Activated CD4-positive, alpha-beta T cell treated with anti-CD3 and anti-CD28 coated beads, Interleukin-10, Interleukin-2, amounts not matched to agents 100 ng/mL and 50 ng/mL, durations not matched to agents 16 hours and 8 hours (primary cell): Measurements from ENCODE around the gene LILRB4.
"Not testable (repeated sequence)": the region's sequence is repeated elsewhere in the genome, so short reads cannot be mapped to it uniquely, and the experiment has no call there.

ENCODE experiments used
- DNase-seq: peaks from one replicate; pipeline ENCODE4 v3.0.0-alpha.2; 2020

LILRB4 gene

DNA sequence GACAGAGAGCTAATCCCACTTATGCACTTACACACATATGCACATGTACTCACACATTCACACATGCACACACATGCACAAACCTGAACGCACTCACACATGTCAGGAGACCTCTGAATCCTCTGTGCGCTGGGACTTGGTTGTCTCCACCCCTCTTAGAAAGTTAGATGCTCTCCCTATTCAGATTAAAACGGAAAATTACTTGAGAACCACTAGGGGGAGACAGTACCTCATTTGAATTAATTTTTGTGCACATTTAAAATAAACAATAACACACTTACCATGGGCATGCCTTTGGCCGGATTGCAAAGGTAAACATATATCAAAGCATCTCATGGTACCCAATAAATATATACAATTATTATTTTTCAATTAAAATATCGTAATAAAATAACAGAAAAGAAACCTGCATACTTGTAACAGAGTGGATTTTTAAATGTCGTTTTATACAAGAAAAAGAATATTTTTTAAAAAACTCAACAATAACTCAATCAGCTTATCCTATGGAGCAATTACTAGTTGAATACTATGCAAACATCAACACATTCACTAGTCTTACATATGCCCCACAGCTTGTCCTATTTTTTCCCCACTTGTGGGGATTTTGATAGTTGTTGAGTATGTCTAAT, 9.5 kb upstream of the LILRB4 start:
- DNase-seq: peak; percentile 30

DNA sequence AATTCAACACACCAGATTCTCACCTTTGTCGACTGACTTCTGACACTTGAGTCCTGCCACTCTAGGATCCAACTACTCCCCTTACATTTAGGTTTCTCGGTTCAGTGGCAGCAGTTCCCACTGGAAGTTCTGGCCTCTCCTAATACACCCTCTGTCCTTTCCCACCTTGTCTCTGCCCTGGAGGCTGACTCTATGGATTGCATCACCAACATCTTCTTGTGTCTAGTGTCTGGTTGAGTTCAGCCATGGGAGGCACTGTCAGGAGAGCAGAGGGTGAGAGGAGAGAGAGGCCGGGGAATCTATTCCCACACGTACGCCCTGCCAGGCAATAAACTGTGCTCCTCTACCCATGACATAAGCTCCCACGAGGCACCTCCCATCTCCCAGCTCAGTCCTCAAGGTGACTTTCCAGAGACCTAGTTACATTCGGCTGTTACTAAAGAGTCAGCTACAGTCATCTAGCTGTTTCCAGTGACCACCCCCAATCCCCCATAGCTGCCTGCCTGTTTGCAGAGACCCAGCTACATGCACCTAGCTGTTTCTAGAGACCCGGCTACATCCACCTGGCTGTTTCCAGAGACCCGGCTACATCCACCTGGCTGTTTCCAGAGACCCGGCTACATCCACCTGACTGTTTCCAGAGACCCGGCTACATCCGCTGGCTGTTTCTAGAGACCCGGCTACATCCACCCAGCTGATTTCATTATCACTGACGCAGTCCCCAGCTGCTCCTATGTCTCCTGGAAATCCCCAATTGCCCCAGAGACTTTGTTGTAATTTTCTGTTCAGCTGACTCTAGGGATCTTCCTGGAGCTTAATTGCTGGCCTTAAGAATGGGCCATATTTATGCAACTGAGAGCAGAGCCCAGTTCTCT, 8.1 kb upstream of the LILRB4 start:
- no peak for DNase-seq

DNA sequence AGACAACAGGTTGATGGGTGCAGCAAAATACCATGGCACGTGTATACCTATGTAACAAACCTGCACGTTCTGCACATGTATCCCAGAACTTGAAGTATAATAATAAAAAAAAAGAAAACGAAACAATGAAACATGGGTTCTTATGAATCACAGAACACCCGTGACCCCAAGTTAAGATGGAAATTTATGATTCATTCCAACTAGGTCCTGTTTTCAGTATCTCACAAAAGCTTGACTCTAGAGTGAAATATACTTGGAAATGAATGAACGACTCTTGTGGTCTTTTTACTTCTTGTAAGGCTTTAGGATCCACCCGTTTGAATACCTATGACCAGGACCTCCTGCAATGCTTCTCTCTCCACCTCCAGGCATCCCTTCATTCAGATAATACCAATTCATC, 3.5 kb upstream of the LILRB4 start:
- no peak for DNase-seq

DNA sequence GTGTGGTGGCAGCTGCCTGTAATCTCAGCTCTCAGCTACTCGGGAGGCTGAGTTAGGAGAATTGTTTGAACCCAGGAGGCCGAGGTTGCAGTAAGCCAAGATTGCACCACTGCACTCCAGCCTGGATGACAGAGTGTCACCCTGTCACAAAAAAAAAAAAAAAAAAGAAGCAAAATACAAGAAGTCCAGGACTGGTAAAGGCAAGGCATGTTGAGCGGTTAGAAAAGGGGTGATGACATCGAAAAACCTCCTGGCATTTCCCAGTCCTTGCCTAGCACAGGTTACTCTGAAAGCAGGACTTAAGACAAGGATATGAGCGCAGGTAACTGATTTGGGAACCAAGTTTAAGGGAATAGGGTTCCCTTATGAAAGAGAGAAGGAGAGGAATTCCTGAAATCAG, 2.5 kb upstream of the LILRB4 start:
- DNase-seq: no peak

DNA sequence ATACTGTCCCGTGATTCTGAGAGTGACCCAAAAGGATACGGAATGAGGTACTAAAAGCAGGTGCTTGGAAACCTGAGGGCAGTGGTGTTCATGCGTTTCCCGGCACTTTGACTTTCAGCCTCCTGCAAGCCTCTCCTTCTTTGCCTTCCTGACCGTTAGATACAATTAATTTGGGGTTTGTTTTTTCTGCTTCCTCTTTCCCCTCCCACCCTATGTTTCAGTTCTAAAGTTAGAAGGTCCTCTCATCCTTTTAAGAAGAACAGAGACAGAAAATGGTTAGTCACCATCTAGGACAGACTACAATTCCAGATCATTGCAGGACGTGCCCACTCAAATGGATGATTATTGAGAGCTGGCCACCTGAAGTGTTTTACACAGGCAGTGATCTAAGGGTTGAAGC, 1.8 kb upstream of the LILRB4 start:
- no peak for DNase-seq

DNA sequence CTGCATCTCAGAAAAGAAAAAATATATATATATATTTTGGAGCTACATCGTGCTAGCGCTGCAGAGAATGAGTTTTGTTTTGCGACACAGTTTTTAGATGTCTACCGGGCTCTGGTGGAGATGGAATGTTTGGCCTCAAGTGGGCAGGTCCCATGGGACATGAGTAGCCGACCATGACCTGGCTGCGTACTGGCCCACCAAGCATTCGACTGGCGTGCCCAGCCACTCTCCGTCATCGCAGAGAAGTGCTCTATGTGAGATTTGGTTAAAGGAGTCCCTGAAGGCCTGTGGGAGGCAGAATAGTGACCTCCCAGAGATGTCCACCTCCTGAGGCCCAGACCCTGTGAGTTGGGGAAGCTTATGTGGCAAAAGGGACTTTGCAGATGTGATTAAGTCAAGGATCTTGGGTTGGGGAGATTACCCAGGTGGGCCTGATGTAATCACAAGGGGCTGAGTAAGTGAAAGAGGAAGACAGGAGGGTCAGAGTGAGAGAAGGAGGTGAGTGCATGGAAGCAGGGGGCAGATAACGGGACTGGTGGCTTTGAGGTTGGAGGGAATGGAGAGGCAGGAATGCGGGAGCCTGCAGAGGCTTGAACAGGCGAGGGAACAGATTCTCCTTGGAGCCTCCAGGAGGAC, 821 bp upstream of the LILRB4 start:
- DNase-seq: no peak

DNA sequence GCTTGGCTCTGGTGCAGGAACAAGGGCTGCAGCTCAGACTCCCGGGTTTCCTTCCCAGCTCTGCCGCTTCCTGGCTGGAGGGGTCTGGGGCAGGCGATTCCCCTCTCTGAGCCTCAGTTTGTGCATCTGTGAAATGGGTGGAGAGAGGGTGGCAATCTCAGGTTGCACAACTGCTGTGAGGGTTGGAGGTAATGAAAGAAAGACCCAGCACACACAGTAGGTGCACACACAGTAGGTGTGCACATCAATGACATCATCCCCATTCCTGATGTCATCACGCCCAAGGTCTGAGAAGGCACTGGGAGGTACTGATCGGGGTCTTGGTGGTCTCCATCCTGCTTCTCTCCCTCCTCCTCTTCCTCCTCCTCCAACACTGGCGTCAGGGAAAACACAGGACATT, 2.7 kb downstream of the LILRB4 start:
- no peak for DNase-seq

DNA sequence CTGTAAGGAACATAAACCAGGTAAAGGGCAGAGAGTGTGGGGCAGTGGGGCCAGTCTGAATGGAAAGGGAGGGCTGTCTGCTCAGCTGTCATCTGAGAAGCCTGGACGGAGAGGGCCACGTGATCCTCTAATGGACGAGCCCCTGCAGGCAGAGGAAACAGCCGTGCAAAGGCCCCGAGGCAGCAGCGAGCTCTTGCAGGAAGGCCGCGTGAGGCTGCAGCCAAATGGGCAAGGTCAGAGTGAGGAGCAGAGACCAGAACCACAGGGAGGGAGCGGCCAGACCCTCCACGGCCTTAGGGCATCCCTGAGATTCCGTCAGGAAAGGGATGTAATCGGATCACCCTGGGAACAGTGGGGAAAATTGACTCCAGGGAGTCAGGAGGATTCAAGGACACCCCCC, 4.4 kb downstream of the LILRB4 start:
- no peak for DNase-seq

DNA sequence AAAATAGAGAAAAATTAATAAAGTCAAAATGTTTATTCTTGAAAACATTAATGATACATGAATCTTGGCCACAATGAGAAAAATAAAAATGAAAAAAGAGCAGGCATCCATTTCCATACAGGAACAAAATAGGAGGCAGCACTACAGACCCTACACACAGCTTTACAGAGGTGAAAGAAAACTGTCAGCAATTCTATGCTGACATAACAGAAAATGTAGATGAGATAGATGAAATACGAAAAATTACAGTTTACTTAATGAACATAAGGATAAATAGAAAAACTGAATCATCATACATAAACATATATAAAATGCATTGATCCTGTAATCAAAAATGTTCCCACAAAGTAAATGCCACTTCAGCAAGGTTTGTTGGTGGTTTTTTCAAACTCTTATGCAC, 5.6 kb downstream of the LILRB4 start:
- DNase-seq: no peak

DNA sequence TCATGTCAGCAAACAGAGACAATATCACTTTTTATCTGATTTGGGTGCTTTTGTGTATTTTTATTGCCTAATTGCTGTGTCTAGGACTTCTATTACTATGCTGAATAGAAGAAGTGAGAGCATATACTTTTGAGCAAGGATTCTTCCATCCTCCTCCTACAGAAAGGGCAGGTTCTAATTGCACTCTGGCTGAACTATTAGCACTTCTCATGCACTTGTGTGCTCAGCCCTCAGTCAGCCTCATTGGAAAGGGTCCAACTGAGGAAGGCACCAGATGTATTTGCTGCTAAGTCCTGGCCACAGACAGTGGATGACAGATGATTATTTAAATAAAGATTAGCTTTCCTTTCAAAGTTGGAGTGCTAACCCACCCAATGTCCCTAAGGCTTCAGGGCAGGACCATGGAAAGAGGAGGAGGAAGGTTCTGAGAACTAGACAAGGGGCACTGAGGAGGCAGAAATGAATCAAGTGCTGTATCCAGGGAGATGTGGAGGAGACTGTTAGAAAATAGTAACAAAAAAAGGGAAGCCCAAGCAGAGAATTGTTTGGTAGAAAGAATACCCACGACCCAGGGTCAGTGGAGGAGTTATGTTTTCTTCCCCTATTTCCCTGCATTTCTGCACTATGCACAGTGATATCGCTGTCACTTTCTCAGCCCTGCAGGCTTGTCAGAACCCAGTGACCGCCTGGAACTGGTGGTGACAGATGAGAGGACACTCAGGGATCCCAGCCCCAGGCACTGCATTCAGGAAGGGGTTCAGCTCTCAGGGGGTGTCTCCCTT, 8.0 kb downstream of the LILRB4 start:
- DNase-seq: no peak

DNA sequence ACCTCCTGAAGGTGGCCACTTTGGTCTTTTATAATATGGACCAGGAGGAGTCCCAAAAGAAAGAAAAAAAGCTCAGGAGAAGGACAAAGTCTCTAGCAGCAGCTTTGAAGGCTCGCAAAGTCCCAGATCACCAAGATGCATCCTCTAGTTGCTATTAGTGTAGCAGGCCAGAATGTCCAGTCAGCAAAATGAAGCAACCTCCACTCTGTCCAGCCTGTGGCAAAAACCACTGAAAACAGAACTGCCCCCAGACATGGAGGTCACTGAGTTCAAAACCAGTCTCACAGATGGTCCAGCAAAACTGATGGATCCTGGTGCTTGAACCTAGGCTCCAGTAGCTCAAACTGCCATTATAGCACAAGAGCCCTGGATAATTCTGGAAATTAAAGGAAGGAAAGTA, 10.4 kb downstream of the LILRB4 start:
- no peak for DNase-seq

DNA sequence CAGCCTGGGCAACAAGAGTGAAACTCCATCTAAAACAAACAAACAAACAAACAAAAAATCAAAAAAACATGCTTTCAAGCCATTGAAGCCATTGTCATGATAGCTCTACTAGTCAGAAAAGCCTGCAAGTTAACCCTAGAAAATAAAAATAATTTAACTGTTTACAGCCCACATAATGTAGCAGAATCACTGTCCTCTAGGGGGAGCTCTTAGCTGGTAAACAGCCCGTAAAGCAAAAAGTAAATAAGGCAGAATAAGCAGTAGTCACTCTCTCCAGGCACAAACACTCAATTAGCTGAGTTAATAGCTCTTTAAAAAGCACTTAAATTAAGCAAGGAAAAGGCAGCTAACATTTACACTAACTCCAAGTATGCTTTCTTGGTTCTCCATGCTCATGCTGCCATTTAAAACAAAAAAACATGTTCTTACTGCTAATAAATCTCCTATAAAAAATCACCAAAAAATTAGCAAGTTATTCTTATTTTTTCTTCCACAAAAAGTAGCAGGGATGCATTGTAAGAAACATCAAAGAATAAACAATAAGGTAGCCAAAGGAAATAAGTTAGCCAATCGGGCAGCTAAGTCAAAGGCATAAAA, 11.3 kb downstream of the LILRB4 start:
- peak; percentile 59 for DNase-seq

DNA sequence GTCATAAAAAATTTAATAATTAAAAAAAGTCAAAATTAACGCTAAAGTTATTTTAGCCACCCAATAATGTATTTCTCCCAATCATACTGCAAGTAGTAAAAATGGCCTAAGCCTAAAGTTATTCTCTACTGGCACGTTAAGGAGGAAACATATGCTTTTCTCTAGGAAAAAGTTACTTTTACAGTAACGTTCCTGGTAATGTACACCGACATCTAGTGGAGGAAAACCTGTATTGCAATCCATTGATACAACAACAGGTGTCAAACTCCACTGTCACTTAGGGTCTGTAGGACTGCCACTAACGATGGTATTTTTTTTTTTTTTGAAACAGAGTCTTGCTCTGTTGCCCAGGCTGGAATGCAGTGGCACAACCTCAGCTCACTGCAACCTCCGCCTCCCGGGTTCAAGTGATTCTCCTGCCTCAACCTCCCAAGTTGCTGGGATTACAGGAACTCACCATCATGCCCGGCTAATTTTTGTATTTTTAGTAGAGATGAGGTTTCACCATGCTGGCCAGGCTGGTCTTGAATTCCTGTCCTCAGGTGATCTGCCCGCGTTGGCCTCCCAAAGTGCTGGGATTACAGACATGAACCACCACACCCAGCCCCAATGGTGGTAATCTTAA, 13.5 kb downstream of the LILRB4 start:
- DNase-seq: peak; percentile 53

DNA sequence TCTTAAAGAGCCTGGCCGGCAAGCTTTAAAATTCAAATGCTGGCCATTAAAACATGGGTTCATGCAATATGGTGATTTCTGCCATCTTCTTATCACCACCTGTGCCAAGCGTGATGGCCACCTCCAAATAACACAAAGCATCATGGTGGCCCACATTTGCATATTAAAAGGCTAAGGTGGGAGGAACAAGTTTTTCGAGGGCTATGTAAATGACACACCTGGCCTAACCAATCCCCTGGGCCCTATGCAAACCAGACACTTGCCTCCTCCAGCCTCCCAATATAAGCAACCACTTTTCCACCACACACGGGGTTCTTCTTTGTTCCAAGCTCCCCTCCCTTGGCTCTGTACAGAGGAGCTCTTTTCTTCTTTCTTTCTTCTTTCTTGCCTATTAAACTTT, 14.4 kb downstream of the LILRB4 start:
- no peak for DNase-seq

DNA sequence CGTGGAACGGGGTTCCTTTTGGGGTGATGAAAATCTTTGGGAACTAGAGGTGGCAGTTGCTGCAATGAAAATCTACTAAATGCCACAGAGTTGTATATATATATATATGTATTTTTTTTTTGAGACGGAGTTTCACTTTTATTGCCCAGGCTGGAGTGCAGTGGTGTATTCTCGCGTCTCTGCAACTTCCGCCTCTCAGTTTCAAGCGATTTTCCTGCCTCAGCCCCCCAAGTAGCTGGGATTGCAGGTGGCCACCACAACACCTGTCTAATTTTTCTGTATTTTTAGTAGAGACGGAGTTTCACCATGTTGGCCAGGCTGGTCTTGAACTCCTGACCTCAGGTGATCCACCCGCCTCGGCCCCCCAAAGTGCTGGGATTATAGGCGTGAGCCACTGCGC, 18.8 kb downstream of the LILRB4 start:
- not testable (repeated sequence) for DNase-seq

DNA sequence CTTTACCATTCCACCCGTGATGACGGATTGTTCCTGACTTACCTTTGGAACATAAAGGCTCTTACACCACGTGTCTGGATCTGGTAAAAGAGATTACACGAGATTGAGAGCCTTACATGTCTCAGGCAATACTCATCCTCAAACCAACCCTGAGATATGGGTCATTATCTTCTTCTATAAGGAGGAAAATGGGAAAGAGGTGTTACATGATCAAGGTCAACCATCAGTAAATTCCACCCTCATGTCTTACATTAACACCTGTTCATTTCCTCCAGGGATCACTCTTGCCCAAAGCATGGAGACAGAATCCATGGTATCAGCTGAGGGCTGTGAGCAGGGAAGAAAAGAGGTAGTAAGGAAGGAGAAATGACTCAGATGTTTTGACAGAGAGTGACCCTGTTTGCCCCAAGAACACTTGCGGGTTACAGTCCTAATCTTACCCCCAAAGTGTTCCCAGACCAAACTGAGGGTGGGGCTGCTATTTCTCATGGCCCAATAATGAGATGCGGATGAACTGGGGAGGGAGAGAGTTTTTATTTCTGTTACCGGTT, 19.6 kb downstream of the LILRB4 start:
- no peak for DNase-seq

DNA sequence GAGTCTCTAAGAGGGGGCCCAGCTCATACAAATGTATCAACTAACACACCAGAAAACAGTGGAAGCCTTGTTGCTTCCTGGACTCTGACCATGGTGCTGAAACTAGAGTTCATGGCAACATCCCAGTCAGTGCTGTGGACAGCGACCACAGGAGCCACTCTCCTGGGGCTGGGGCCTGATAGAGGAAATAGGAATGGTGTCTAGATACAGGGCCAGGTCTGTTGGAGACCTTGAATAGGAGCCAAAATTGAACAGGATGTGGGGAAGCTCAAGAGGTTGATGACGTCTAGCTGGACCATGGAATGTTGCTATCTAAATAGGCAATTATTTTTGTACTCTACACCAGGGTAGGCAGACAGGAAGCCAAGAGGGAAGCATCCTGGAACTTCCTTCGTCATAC, 21.7 kb downstream of the LILRB4 start:
- DNase-seq: no peak

DNA sequence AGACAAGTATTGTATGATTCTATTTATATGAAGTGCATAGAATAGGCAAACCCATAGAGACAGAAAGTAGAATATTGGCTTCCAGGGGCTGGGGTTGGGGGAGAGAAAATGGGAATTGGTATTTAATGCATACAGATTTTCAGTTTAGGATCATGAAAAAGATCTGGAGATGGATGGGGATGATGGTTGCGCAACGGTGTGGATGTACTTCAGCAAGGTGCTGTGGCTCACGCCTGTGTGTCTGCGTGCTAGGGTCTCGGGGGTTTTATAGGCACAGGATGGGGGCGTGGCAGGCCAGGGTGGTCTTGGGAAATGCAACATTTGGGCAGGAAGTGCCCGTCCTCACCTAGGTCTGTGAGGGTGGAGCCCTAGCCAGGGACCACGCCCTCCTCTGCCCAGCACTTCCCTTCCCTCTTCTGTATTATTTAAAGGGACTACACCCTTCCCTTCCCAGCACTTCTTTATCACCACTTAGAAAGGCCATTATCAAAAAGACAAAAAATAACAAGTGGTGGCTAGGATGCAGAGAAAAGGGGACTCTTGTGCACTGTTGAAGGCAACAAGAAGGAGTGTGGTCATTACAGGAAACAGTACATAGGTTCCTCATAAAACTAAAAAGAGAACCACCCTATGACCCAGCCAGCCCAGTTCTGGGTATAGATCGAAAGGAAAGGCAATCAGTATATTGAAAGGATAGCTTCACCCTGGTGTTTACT, 29.0 kb downstream of the LILRB4 start:
- DNase-seq: no peak

DNA sequence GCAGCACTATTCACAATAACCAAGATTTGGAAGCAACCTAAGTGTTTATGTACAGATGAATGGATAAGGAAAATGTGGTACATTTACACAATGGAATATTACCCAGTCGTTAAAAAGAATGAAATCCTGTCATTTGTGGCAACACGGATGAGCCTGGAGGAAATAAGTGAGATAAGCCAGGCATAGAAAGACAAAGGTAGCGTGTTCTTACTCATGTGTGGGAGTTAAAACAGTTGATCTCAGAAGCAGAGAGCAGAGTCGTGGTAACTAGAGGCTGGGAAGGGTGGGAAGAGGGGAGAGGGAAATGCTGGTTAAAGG, 29.5 kb downstream of the LILRB4 start:
- DNase-seq: no peak

DNA sequence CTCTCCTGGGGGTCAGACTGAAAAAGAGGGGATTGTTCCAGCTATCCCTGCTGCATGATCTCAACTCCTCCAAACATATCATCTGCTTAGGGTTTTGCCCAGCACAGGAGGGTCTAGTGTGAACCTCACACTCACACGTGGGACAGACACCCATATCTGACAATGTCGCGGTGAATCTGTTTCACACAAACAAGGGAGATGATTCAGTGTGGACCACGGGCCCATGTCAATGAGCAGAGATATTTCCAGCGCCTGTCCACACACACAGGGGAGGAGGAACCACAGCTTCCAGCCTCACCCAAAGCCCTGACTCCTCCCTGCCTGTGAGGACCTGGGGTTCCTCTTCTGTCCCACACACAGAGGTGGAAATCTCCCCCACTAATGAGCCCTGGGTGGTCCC, 31.9 kb downstream of the LILRB4 start:
- no peak for DNase-seq

DNA sequence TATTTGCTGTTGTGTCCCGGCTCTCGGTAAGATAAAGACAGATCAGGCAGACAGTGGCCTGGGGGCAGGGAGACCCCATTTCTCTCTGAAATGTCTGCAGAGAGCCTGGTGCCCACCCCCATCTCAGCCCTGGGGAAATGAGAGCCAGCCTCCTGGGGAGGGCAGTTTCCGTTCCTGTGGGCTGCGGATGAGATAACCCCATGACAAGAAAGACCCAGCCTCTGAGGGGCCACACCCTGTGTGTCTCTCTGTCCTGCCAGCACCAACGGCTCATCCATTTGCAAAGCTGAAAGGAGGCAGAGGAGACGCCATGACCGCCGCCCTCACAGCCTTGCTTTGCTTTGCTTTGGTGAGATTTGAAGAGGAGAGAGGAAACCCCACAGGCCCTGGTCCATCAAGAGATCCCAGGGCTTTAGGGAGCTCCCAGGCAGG, 33.3 kb downstream of the LILRB4 start:
- DNase-seq: no peak

DNA sequence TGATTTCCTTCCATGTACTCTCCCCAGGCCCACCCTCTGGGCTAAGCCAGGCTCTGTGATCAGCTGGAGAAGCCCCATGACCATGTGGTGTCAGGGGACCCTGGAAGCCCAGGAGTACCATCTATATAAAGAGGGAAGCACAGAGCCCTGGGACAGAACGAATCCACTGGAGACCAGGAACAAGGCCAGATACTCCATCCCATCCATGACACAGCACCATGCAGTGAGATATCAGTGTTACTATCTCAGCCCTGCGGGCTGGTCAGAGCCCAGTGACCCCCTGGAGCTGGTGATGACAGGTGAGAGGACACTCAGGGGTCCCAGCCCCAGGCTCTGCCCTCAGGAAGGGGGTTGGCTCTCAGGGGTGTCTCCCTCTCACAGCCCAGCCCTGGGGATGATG, 34.0 kb downstream of the LILRB4 start:
- DNase-seq: no peak
